ENCODE data around the gene TANC1.

DNA sequence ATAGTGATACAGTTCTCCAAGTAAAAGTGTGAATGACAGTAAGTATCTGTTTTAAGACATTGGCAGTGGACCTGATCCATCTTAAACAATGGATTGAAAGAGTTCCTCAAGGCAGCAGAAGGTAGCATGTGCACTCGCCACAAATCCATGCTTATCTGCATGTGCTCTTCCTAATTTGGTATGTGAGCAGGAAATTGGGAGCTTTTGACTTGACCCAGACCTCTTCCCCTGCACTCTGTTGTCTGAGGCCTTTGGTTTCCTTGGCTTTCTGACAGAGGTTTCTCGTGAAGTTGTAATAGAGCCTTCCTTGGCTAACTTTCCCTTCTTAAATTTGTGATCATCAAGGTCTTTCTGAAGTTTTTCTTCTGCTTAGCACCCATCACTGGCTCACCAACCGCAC lies 204.0 kb downstream of the TANC1 start:
- TF ChIP-seq CTCF (IDR thresholded peaks at IDR 0.05) = no peak
- TF ChIP-seq POLR2A (IDR thresholded peaks at IDR 0.05) = no peak
